ENCODE data around the gene STIM2. TPM values are rescaled to one million over a fixed set of nuclear protein-coding genes. Genes with fewer than 3 reads are reported as not detected.
A peak's percentile ranks its signal among the peaks of the same experiment; 100 is the strongest.
"Not testable (repeated sequence)": the region's sequence is repeated elsewhere in the genome, so short reads cannot be mapped to it uniquely, and the experiment has no call there.

Gene STIM2
- polyA plus RNA-seq (ENCODE audit: insufficient read length in 4 of 4): 10 to 100 TPM; 30.7 to 42.2 (median 39.8) TPM

- peak; percentile 95 to 97 (median 96) for DNase-seq (ENCODE audit: low read depth in 4 of 4, low spot score in 3 of 4)
Observed at GRCh38 chr4:26860157-26860921, at the start of gene STIM2. TSS of gene STIM2 (plus strand) at chr4:26860841.

GRCh38 chr4:26811571-26811970 lies 49.1 kb upstream of the STIM2 start:
- DNase-seq (ENCODE audit: low read depth in 4 of 4, low spot score in 3 of 4): not testable (repeated sequence)

DNA sequence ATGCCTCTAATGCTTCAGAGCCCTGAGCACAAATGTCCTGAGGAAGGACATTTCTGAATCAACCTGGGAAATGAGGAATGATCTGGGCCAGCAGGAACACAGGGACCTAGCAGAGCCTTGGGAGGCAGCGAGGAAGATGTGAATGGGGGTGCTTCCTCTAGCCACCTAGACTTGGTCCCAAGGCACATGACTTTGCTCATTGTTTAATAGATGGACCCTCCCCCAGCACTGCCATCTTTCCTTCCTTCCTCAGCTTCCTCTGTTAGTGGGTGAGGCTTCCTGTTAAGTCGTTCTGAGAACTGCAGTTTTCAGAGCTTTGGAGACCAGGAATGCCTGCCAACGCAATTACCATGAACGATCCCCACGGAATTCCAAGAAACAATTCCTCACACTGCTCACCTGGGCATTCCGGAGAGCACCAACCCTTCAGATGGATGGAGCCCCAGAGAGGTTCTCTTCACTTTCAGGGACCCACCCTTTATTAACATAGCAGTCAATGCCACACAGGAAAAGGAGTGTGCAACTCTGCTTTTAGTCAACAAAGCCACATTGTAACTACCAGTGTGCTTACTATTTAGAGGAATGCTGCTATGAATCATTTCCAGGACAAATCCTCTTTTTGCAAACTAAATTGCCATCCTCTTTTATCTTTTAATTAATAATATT lies 48.5 kb upstream of the STIM2 start:
- no peak for DNase-seq (ENCODE audit: low read depth in 4 of 4, low spot score in 3 of 4)

DNA sequence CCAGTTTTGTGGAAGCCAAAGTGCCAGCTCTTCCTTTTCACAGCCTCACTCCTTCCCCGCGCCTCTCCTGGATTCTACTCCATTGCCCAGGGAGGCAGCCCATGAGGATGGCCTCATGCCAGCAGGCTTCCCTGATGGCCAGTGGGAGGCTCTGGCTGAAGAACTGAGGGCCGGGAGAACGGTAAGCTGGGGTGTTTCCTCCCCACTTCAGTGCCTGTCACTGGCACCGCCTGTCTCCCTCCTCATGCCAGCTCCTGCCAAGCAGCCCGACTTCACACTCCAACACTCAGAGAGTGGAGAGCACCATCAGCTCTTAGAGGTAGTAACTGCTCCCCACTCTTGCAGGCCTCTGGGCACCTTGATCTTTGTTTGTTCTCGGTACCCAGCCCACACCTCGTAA lies 46.9 kb upstream of the STIM2 start:
- DNase-seq (ENCODE audit: low read depth in 4 of 4, low spot score in 3 of 4): no peak

- DNase-seq (ENCODE audit: low read depth in 4 of 4, low spot score in 3 of 4): no peak
Observed at GRCh38 chr4:26815199-26815598, 45.4 kb upstream of the STIM2 start.

GRCh38 chr4:26815706-26816105 lies 44.9 kb upstream of the STIM2 start:
- no peak for DNase-seq (ENCODE audit: low read depth in 4 of 4, low spot score in 3 of 4)

- DNase-seq (ENCODE audit: low read depth in 4 of 4, low spot score in 3 of 4): no peak
Observed at GRCh38 chr4:26819026-26819425, 41.6 kb upstream of the STIM2 start.

DNA sequence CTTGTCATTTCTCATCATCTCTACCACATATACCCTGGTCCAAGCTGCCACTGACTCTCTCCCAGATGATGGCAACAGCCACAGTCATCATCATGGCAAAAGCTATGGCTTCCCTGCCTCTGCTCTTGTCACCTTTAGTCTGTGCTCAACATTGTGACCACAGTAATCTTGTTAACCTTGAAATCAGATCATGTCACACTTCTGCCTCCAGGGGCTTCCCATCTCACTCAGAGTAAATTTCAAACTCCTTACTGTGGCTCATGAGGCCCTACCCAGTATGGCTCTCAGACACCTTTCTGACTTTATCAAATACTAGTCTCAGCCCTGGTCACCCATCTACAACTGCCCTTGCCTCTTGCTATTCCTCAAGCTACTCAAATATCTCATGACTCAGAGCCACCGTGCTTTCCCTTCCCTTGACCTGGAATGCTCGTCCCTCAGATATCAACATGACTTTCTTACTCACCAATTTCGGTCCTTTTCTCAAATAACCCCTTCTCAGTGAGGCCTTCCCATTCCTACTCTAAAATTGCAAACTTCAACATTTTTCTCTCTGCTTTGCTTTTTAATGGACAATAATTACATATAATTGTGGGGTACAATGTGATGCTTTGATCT lies 41.1 kb upstream of the STIM2 start:
- no peak for DNase-seq (ENCODE audit: low read depth in 4 of 4, low spot score in 3 of 4)

- no peak for DNase-seq (ENCODE audit: low read depth in 4 of 4, low spot score in 3 of 4)
Observed at GRCh38 chr4:26820346-26820745, 40.3 kb upstream of the STIM2 start.

DNA sequence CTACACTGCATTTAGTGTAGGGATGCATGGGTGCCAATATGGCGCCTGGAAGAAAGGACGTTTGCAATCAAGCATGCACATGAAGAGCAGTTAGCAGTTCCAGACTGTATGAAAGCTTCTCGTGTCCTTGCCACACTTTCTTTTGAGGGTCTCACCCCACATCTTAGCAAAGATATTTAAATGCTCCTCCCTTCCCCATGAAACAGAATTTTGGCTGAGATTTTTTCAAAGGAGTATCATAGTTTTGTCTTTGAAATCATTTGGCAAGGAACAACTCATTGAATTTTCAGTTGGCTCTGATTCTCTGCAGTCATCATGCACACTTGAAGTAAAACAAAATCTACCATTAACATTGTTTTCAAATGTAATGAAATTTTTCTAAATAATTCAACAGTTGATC lies 39.6 kb upstream of the STIM2 start:
- DNase-seq (ENCODE audit: low read depth in 4 of 4, low spot score in 3 of 4): no peak

DNA sequence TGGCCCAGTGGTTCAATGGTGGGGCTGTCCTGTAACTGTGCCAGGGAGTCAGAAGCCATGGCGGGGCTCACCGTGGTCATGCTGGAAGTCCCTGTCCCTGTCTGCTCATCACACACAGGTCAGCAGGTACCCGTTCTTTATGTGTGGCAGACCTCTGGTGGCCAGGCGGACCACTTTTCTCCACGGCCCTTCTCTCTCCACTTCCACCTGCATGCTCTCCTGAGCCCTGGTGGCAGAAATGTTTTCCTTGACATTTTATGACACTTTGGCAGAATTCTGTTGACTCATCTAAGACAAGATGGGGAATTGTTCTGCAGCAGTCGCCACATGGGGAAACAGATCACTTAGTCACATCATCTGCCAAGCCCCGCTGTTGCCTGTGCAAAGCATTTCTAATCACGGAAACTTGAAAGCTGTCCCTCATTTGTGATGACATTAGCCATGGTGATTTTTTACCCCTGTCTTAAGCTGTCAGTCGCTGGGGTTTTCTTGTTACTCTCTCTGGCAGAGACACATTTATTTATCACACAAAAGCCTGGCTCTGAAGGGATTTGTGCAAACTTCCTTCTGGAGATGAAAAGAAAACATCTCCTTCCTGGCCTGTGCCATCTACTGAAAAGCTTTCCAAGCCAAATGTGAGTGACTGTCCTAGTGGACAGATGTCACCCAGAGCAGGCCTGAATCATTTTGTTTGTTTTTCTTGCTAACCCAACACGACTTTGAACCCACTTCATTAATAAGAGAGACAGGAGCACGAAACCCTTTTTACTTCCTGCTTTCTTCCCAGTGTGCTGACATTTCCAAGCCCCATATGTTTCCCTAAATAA lies 38.8 kb upstream of the STIM2 start:
- DNase-seq (ENCODE audit: low read depth in 4 of 4, low spot score in 3 of 4): no peak

DNA sequence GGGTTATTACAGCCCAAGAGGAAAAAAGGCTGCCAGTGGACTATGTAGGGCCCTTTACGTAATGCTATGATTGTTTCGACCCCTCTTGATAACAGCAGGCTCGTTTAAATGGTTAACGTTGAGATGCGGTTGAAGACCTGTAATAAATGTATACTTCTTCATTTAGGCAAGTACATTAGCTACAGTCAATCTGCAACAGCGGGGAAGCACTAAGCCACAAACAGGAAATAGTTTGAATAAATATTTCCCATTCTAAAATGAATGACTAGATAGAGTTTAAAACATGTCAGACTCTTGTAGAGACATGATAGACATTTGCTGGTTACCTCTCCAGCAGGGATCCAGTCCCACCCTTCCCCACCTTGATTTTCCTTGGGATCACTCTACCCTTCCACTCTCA lies 38.1 kb upstream of the STIM2 start:
- DNase-seq (ENCODE audit: low read depth in 4 of 4, low spot score in 3 of 4): no peak

DNA sequence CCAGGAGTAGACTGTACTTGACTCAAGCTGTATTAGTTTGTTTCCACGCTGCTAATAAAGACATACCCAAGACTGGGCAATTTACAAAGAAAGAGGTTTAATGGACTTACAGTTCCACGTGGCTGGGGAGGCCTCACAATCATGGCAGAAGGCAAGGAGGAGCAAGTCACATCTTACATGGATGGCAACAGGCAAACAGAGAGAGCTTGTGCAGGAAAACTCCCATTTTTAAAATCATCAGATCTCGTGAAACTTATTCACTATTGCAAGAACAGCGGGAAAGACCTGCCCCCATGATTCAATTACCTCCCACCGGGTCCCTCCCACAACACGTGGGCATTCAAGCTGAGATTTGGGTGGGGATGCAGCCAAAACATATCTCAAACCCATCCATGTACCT lies 37.7 kb upstream of the STIM2 start:
- not testable (repeated sequence) for DNase-seq (ENCODE audit: low read depth in 4 of 4, low spot score in 3 of 4)

GRCh38 chr4:26823583-26823982 lies 37.1 kb upstream of the STIM2 start:
- no peak for DNase-seq (ENCODE audit: low read depth in 4 of 4, low spot score in 3 of 4)

DNA sequence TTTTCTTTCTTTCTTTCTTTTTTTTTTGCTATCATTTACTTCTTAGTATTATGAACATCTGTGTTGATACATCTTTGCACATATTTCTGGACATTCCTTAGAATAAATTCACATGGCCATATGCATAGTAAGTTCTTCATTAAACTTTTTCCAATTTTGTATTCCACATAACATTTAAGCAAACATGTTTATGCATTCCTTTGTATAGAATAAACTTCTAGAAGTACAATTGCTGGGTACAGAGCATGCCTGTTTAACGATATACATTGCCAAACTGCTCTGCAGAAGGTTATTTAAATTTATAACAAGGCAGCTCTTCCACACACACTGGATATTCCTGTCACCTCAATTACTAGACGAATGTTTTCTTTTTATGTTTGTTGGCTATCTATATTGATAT lies 36.0 kb upstream of the STIM2 start:
- no peak for DNase-seq (ENCODE audit: low read depth in 4 of 4, low spot score in 3 of 4)

DNA sequence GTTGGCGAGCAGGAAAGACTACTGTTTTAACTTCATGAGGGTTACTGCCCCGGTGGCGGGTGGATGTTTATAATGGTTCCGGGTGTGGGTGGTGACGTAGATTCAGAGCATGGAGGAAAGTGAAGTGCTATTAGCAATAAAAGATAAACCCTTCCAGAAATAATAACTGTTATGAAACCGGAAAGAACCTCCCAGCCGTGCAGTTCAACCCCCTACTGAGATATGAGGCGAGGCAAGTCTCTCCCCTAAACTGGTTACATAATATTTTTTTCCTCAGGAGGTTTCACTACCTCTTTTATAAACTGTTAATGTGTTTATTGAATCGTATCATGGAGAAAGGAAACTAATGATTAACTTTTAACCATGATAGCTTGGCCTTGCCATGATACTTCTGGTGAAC lies 33.9 kb upstream of the STIM2 start:
- no peak for DNase-seq (ENCODE audit: low read depth in 4 of 4, low spot score in 3 of 4)

DNA sequence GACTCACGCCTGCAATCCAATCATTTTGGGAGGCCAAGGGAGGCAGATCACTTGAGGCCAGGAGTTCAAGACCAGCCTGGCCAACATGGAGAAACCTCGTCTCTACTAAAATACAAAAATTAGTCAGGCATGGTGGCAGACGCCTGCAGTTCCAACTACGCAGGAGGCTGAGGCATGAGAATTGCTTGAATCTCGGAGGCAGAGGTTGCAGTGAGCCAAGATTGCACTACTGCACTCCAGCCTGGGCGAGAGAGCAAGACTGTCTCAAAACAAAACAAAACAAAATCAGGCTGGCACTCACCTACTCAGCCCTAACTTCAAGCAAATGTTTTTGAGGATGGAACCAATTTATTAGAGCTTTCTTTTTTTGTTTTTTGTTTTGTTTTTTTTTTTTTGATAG lies 33.3 kb upstream of the STIM2 start:
- not testable (repeated sequence) for DNase-seq (ENCODE audit: low read depth in 4 of 4, low spot score in 3 of 4)

DNA sequence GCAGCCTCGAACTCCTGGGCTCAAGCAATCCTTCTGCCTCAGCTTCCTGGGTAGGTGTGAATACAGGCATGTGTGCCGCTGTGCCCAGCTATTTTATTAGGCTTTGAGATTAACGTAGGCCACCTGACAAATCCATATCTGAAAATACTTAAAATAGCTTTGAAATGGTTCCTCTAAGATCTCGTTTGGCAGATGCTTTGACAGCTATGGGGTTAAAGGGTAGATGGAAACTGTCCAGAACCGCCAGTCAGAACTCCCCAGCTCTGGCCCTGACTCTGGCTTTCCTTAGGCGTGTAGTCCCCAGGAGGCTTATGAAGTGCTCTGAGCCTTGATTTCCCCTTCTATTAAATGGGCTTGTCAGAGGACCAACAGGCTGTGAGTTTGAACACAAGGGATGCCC lies 32.8 kb upstream of the STIM2 start:
- DNase-seq (ENCODE audit: low read depth in 4 of 4, low spot score in 3 of 4): no peak

- DNase-seq (ENCODE audit: low read depth in 4 of 4, low spot score in 3 of 4): no peak
Observed at GRCh38 chr4:26829018-26829417, 31.6 kb upstream of the STIM2 start.

DNA sequence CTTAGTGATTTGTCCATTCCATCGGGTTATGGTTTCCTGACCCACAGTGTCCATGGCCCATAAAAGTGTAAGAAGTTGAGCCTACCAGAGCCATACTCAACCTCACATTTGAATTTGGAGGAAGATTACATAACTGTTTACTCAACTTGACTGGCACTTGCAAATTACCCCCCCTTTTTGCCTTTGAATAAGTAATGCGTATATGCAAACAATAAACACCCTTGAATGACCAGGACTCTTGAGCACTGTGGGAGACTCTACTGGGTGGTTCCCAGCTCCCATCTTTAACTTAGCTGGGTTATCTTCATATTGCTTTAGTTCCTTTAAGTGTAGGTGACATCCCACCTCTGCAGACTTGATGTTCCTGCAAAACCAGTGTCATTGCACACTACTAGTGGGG lies 30.6 kb upstream of the STIM2 start:
- no peak for DNase-seq (ENCODE audit: low read depth in 4 of 4, low spot score in 3 of 4)

GRCh38 chr4:26830701-26831100 lies 29.9 kb upstream of the STIM2 start:
- DNase-seq (ENCODE audit: low read depth in 4 of 4, low spot score in 3 of 4): no peak
